Skin of body (tissue), 2 donors: ENCODE data around the gene TSPAN11. TPM values are rescaled to one million over a fixed set of nuclear protein-coding genes. Genes with fewer than 3 reads are reported as not detected.

Experiments used
- DNase-seq: peaks from one replicate; lab custom pipeline; 2025; lab: John Stamatoyannopoulos, UW
- total RNA-seq: library from RNA; depleted of rRNA; stranded (reverse); fragments of >200 nt; gene quantifications from one replicate; pipeline ENCODE4 v1.2.3, GENCODE V29; 2014

Gene TSPAN11
- total RNA-seq, 1 donor from 2014 or later, result 10.0 TPM

- DNase-seq, result peak; percentile 93
Measured at GRCh38 chr12:30978639-30979038, 52.1 kb downstream of the TSPAN11 start.

GRCh38 chr12:30979371-30980259 lies 53.1 kb downstream of the TSPAN11 start:
- DNase-seq, result no peak

GRCh38 chr12:30980955-30981662 lies 54.6 kb downstream of the TSPAN11 start:
- no peak for DNase-seq

- DNase-seq, result no peak
Measured at GRCh38 chr12:30982413-30982812, 55.9 kb downstream of the TSPAN11 start.

- peak; percentile 25 for DNase-seq
Measured at GRCh38 chr12:30985814-30986452, 59.4 kb downstream of the TSPAN11 start.

- no peak for DNase-seq
Measured at GRCh38 chr12:30988086-30988485, 61.5 kb downstream of the TSPAN11 start.

- no peak for DNase-seq
Measured at GRCh38 chr12:30988646-30989286, 62.2 kb downstream of the TSPAN11 start.

GRCh38 chr12:30989754-30990153 lies 63.2 kb downstream of the TSPAN11 start:
- DNase-seq, result no peak

- DNase-seq, result no peak
Measured at GRCh38 chr12:30990316-30990715, 63.8 kb downstream of the TSPAN11 start.

- no peak for DNase-seq
Measured at GRCh38 chr12:30990776-30991175, 64.2 kb downstream of the TSPAN11 start.

- DNase-seq, result no peak
Measured at GRCh38 chr12:30991466-30991865, 64.9 kb downstream of the TSPAN11 start.

GRCh38 chr12:30992381-30992780 lies 65.8 kb downstream of the TSPAN11 start:
- DNase-seq, result no peak

- DNase-seq, result no peak
Measured at GRCh38 chr12:30993766-30994165, 67.2 kb downstream of the TSPAN11 start.

- DNase-seq, result no peak
Measured at GRCh38 chr12:30994274-30994673, 67.7 kb downstream of the TSPAN11 start.

- no peak for DNase-seq
Measured at GRCh38 chr12:30996255-30996654, 69.7 kb downstream of the TSPAN11 start.

- DNase-seq, result no peak
Measured at GRCh38 chr12:30996752-30997151, 70.2 kb downstream of the TSPAN11 start.

- no peak for DNase-seq
Measured at GRCh38 chr12:30997685-30998440, 71.3 kb downstream of the TSPAN11 start.

- no peak for DNase-seq
Measured at GRCh38 chr12:30999011-30999410, 72.5 kb downstream of the TSPAN11 start.

- DNase-seq, result no peak
Measured at GRCh38 chr12:30999723-31000122, 73.2 kb downstream of the TSPAN11 start.

GRCh38 chr12:31000751-31001150 lies 74.2 kb downstream of the TSPAN11 start:
- no peak for DNase-seq
